GM10266 (cell line): Measurements from ENCODE around the gene MLLT10.

Source experiments
- DNase-seq: peaks from one replicate; pipeline ENCODE4 v3.0.0; 2012; ENCODE audit errors: extremely low spot score
- TF ChIP-seq, protein P1 (sequence below): IDR thresholded peaks from 2 replicates; pipeline ENCODE4 v1.5.1; 2012; ENCODE audit warnings: mild to moderate bottlenecking, low read depth; ENCODE audit not compliant: control insufficient read depth, insufficient read depth; ENCODE audit errors: missing control alignments

MLLT10 gene

DNA sequence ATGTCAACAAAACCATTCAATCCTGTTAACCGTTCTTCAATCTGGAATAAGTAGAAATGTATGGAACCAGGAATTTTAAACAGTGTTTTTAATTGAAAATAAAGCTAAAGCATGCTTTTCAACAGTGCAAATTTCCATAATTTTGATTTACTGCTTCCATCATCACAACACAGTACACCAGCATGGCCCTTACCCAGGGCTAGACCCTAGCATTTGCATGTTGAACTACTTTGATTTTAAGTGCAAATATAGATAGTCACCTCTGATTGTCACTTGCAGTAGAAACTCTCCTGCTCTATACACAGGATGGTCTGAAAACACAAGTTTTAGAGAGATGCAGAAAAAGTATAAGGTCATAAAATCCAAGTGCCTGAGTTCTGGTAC, 20.6 kb upstream of the MLLT10 start:
- no peak for DNase-seq
- TF ChIP-seq, protein P1, sequence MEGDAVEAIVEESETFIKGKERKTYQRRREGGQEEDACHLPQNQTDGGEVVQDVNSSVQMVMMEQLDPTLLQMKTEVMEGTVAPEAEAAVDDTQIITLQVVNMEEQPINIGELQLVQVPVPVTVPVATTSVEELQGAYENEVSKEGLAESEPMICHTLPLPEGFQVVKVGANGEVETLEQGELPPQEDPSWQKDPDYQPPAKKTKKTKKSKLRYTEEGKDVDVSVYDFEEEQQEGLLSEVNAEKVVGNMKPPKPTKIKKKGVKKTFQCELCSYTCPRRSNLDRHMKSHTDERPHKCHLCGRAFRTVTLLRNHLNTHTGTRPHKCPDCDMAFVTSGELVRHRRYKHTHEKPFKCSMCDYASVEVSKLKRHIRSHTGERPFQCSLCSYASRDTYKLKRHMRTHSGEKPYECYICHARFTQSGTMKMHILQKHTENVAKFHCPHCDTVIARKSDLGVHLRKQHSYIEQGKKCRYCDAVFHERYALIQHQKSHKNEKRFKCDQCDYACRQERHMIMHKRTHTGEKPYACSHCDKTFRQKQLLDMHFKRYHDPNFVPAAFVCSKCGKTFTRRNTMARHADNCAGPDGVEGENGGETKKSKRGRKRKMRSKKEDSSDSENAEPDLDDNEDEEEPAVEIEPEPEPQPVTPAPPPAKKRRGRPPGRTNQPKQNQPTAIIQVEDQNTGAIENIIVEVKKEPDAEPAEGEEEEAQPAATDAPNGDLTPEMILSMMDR: no peak

DNA sequence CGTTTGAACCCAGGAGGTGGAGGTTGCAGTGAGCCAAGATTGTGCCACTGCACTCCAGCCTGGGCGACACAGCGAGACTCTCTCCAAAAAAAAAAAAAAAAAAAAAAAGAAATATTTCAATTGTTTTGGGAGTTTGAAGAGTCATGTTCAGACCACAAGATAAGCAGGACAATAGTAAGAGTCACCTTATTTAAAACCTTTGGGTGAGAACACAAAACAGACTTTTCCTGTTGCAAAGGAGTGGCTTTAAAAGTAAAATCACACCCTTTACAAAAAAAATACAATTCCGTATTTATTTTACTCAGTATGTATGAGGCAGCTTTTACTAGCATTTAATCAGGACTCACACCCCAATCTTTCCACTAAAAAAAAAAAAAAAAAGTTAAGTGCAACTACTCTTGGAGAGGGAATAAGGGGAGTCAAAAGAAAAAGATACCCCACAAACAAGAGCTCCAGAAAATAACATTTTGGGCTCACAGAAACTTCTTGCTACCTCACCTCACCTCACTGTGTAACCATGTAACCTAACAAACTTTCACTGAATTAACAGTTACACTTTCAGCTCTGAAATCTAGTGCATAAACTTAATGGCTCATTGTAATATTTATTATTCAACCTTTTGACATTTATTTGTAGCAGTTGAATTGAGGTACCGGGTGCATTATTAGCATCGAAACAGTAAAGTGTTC, 19.8 kb upstream of the MLLT10 start:
- TF ChIP-seq, protein P1: no peak
- DNase-seq: no peak

DNA sequence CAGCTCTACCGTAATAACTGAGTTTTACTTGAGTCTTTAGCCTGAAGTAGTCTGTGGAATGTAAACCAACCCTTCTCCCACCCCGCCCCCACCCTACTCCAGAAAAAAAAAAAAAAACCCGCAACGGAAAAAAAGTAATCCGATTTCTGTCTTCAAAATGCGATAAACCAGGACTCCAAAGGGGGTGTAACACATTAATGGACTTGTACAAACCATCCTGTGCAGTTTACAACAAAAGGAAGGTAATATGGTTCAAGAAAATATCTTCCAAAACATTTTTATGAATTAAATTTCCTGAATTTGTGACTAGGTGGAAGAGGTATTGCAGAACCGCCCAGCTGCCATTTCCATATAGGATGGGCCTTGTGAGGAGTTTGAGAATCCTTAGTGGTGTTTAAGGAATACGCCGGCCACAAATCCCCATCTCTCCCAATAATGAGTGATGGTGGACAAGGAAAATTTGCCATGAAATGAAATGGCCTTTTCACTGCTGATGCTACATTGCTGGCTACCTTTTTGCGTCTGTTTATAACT, 19.1 kb upstream of the MLLT10 start:
- TF ChIP-seq, protein P1: no peak
- no peak for DNase-seq

DNA sequence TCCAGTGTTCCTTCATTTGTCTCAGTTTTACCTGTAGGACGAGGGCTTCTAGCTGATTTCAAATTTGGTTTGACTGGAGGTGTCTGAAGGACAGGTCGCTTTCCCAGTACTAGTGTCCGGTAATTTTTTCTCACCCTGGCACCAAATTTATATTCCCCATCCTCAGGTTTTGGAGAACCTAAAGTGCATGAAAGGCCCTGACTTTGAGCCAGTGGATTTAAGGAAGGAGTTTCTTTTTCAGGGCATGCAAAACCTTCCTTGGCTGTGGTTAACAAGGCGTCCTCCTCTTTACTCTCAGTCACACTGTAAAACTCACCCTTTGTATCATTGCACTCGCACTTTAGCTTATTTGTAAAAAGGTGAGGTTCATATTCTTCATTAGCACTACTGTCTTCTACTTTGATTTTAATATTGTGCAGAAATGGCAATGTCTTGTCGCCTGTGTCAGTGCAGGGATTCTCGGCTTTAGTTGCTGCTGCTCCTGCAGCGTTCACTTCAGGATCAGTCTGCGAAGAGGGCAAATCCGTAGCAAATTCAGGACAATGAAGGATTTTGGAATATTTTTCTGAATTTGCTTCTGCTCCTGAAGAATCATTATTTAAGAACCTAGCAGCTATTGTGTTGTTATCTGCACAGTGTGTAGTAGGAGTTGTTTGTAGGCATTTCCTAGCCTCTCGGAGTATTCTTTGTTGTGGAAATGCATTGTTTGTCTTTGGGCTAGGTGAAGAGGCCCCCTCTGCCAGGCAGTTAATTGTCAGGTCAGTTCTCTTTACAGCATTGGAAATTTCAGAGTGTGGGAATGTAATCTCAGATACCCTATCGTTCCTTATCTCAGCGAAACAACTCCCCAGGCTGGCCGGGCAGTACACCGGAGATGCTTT, 18.4 kb upstream of the MLLT10 start:
- DNase-seq: no peak
- TF ChIP-seq, protein P1: no peak

DNA sequence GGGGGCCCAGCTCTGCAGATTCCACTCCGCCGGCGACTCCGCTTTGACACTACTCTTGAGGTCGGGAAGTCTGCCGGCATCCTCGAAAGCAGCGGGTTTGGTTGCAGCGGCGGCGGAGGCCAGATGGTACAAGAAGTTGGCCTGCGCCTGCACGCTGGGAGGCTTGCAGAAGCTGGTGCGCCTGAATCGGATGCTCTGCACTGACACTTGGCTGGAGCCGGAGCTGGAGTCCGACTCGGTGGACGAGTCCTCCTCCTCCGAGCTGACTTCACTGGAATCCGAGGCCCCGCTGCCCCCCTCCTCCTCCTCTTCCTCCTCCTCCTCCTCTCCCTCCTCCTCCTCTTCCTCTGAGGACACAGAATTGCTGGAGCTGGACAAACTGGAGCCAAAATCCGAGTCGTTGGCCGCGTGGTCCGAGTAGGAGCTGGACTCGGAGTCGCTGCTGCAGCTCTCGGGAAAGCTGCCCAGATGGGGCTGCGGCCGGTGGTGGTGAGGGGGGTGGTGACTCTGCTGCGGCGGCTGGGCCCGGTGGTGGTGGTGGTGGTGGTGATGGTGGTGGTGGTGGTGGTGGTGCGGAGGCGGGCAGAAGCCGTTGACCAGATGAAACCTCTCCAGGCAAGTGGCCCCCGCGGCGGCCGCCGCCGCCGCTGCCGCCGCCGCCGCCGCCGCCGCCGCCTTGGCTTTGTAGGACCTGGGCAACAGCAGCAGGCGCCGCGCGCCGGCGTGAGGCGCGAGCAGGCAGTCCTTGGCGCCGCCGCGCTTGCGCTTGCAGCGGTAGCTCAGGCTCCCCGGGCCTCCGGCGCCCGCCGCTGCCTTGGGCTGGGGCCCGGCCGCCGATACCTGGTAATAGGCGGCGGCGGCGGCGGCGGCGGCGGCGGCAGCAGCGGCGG, 17.5 kb upstream of the MLLT10 start:
- DNase-seq: peak; percentile 78
- TF ChIP-seq, protein P1: no peak

DNA sequence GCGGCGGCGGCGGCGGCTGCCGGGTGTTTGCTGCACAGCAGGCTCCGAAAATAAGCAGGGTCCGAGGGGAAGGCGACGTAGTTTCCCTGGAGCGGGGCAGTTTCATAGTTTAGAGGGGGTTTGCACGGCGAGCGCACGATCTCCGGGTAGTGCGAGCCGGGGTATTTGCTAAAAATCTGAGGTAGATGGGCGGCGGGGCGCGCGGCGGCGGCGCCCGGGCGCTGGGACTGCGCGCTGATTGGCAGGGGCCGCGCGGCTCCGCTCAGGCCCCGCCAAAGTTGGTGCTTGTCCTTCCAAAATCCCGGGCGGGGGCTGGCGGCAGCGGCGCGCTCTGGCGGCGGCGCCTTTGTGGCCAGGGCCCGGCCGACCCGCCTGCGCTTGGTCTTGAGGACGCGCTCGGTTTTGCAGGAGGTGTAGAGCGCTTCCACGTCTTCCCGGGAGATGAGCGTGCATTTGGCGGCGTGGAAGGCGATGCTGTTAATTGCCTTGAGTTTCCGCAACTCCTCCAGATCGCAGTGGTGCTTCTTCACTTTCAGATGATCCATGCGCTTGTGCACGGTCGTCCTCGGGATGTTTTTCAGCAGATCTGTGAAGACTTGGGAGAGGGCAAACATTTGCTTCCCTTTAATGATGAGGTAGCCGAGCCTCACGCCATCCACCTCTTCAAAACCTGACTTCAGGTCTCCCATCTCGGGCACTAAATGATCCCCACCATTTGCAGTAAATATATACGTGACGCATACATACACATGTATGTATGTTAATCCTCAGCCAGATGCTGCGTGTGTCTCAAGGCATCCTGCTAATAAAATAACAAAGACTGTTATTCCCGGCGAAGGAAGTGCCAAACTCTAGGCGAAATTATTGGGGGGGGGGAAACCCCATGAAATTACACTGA, 16.6 kb upstream of the MLLT10 start:
- TF ChIP-seq, protein P1: no peak
- DNase-seq: peak; percentile 70
